ENCODE data around the gene MEIS3.

The MEIS3 gene

GRCh38 chr19:47411101-47411500, 8.2 kb downstream of the MEIS3 start:
- no peak for DNase-seq (ENCODE audit: low read depth)
- no peak for TF ChIP-seq CTCF (conservative IDR thresholded peaks at IDR 0.05; ENCODE audit: control insufficient read depth, insufficient read depth, low read depth, low read length)
- no peak overlapping the region for H3K4me3 ChIP-seq (ENCODE audit: control insufficient read depth, low read depth, low read length)

- DNase-seq (ENCODE audit: low read depth) = no peak
- TF ChIP-seq CTCF (conservative IDR thresholded peaks at IDR 0.05; ENCODE audit: control insufficient read depth, insufficient read depth, low read depth, low read length) = no peak
- H3K4me3 ChIP-seq (ENCODE audit: control insufficient read depth, low read depth, low read length) = no peak overlapping the region
Observed at GRCh38 chr19:47408156-47408938, 11.0 kb downstream of the MEIS3 start.

DNA sequence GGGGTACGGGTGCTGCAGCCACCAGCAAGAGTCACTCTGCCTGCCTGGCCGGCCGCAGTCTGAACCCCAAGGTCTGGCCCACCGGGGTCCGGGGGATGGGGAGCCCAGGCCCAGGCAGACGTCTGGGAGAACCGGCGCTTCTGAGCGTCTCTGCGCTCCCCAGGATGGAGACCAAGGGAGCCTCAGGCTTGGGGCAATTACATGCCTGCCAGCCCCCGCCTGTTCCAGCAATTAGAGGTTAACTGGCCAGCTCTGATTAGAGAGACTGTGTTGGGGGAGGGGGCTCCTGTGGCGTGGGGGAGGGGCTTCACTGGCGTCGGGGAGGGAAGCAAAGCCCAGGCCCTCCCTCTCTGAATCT, 11.9 kb downstream of the MEIS3 start:
- no peak for TF ChIP-seq CTCF (conservative IDR thresholded peaks at IDR 0.05; ENCODE audit: control insufficient read depth, insufficient read depth, low read depth, low read length)
- DNase-seq (ENCODE audit: low read depth) = no peak
- H3K4me3 ChIP-seq (ENCODE audit: control insufficient read depth, low read depth, low read length) = no peak overlapping the region

DNA sequence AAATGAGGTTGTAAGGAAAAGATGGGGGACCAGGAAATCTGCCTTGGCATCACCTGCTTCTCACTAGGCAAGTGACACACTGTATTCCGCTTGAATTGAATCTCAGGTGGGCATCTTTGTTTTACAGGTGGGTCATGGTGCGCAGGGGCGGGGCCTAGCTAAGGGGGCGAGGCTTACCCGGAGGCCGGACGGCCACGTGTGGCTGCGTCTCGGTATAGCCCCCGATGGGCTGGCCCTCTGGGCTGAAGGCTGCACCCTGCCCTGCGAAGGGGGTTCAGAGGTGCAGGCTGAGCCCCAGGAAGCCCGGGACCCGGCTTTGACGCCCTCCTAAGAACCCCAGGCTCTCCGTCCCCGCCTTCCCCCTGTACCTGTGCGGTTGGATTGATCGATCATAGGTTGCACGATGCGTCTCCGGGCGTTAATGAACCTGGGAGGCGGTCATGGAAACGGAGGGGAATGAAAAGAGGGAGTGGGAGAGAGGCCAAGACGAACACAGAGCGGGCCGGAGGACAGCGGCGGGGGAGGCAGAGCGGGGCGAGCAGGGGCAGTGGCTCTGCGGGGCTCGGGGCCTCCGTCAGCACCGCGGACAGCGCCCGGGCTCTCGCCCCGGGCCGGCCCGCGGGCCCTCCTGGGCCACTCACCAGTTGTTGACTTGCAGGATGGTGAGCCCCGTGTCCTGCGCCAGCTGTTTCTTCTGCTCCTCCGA, 12.5 kb downstream of the MEIS3 start:
- H3K4me3 ChIP-seq (ENCODE audit: control insufficient read depth, low read depth, low read length) = no peak overlapping the region
- no peak for TF ChIP-seq CTCF (conservative IDR thresholded peaks at IDR 0.05; ENCODE audit: control insufficient read depth, insufficient read depth, low read depth, low read length)
- DNase-seq (ENCODE audit: low read depth) = no peak

GRCh38 chr19:47405854-47406417, 13.4 kb downstream of the MEIS3 start:
- no peak for TF ChIP-seq CTCF (conservative IDR thresholded peaks at IDR 0.05; ENCODE audit: control insufficient read depth, insufficient read depth, low read depth, low read length)

GRCh38 chr19:47405197-47405550, 14.2 kb downstream of the MEIS3 start:
- no peak for DNase-seq (ENCODE audit: low read depth)
- H3K4me3 ChIP-seq (ENCODE audit: control insufficient read depth, low read depth, low read length) = no peak overlapping the region
- no peak for TF ChIP-seq CTCF (conservative IDR thresholded peaks at IDR 0.05; ENCODE audit: control insufficient read depth, insufficient read depth, low read depth, low read length)

More at GRCh38 chr19:47405854-47406417, 13.4 kb downstream of the MEIS3 start:
- no peak overlapping the region for H3K4me3 ChIP-seq (ENCODE audit: control insufficient read depth, low read depth, low read length)
- no peak for DNase-seq (ENCODE audit: low read depth)
